Measurements from ENCODE around the gene PRICKLE4.

The PRICKLE4 gene

DNA sequence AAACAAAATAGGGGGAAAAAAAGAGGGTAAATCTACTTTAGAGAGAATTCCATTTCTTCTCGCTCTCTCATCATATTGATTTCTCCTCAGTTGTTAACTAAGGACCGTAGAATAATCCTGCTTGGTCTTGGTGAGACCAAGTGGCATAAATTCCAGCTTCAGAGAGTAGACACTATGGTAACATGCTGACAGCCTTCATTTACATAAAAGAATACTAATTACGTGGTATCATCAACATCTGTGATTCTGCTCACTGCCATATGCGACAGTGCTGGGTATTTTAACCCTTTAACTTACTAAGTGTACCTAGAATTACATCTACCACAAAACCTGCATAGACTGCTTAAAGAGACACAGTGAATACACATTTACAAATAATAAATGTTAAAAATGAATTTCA, 34.0 kb downstream of the PRICKLE4 start:
- H3K27me3 ChIP-seq: no peaks in the 10 kb centered on the region
- H3K4me3 ChIP-seq (ENCODE audit: low read depth in 1 of 2, low read length in 1 of 2): no peak overlapping the region
- peaks cover 8 to 12% of the 10 kb centered on the region in 2 experiments for H3K4me1 ChIP-seq (ENCODE audit: control insufficient read depth in 1 of 2, insufficient read depth in 1 of 2, low read depth in 1 of 2, low read length in 1 of 2)
- no peaks in the 10 kb centered on the region for H3K36me3 ChIP-seq
- H3K9me3 ChIP-seq: no peaks in the 10 kb centered on the region
- TF ChIP-seq, protein P1, sequence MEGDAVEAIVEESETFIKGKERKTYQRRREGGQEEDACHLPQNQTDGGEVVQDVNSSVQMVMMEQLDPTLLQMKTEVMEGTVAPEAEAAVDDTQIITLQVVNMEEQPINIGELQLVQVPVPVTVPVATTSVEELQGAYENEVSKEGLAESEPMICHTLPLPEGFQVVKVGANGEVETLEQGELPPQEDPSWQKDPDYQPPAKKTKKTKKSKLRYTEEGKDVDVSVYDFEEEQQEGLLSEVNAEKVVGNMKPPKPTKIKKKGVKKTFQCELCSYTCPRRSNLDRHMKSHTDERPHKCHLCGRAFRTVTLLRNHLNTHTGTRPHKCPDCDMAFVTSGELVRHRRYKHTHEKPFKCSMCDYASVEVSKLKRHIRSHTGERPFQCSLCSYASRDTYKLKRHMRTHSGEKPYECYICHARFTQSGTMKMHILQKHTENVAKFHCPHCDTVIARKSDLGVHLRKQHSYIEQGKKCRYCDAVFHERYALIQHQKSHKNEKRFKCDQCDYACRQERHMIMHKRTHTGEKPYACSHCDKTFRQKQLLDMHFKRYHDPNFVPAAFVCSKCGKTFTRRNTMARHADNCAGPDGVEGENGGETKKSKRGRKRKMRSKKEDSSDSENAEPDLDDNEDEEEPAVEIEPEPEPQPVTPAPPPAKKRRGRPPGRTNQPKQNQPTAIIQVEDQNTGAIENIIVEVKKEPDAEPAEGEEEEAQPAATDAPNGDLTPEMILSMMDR (IDR thresholded peaks at IDR 0.05): no peak
- H3K27ac ChIP-seq: no peak overlapping the region

DNA sequence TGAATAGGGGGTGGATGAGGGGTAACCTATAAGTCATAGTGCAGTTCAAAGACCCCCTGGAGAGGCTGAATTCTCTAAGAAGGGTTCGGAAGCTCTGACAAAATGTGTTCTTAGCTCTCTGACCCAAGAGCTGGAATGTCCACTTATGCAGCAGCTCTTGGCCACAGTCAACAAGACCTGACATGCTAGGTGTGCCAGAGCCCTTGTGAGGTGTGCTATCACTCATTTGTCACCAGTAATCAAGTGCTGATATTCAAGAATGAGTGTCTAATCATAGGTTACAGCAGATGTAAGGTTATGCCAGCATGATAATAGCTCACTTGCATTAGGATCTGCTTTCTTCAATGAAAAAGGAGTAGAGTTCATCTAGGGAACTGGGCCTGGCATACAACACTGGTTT, 35.0 kb downstream of the PRICKLE4 start:
- H3K4me1 ChIP-seq (ENCODE audit: control insufficient read depth in 1 of 2, insufficient read depth in 1 of 2, low read depth in 1 of 2, low read length in 1 of 2): peaks cover 8 to 12% of the 10 kb centered on the region in 2 experiments
- TF ChIP-seq, protein P1 (IDR thresholded peaks at IDR 0.05): no peak

DNA sequence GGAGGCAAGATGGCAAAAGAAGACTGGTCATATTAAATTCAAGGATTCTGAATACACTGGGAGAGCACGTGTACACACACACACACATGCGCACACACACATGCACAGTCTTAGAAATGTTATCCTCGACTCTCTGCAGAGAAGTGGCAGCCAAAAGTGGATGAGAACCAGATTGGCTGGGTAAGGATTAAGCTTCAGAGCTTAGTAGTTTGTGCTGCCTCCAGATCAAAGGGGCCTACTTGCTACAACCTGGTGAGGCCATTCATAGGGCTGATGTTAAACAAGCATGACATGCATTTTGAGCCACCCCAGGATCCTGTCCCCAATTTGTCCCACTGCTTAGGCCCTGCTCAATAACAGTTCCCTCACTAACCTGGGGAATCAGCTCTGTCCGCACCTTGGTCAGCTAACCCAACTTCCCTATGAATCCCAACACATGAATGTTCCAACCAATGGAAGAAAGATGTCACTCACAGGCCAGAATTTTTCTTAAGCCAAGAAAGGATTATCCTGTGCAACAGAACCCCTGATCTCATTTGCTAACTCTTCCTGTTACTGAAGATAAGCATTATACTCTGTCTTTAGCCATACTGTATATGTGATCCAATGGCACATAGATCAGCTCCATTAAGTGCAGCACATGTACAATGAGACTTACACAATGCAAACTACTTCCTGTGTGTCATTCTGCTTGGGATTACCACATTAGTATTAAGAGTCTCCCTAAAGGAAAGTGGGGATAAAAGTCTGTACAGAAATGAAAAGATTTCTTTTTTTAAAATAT, 37.9 kb downstream of the PRICKLE4 start:
- Histone ChIP-seq H3K27ac (no peak overlapping the region), H3K27me3 (no peaks in the 10 kb centered on the region), H3K4me3 (ENCODE audit: low read depth in 1 of 2, low read length in 1 of 2) (no peak overlapping the region), H3K9me3 (no peaks in the 10 kb centered on the region), H3K36me3 (no peaks in the 10 kb centered on the region), H3K4me1 (ENCODE audit: control insufficient read depth in 1 of 2, insufficient read depth in 1 of 2, low read depth in 1 of 2, low read length in 1 of 2) (peaks cover 8 to 17% of the 10 kb centered on the region in 2 experiments)
- TF ChIP-seq, protein P1 (IDR thresholded peaks at IDR 0.05): no peak

More for the DNA sequence above, 35.0 kb downstream of the PRICKLE4 start:
- H3K27me3 ChIP-seq: no peaks in the 10 kb centered on the region
- H3K4me3 ChIP-seq (ENCODE audit: low read depth in 1 of 2, low read length in 1 of 2): no peak overlapping the region
- no peaks in the 10 kb centered on the region for H3K36me3 ChIP-seq
- H3K27ac ChIP-seq: no peak overlapping the region
- H3K9me3 ChIP-seq: no peaks in the 10 kb centered on the region

DNA sequence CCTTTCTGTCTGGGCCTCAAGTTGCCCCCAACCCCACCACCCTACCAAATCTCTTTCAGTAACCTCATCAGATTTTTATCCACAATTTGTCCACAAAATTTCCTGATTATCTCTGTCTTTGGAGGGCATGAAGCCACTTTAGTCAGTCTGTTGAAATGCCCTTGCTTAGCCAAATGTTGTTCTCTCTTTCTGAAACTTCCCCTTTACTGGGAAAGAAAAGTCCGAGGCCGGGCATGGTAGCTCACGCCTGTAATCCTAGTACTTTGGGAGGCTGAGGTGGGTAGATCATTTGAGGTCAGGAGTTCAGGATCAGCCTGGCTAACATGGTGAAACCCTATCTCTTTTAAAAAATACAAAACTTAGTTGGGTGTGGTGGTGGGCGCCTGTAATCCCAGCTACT, 40.7 kb downstream of the PRICKLE4 start:
- peaks cover 8 to 17% of the 10 kb centered on the region in 2 experiments for H3K4me1 ChIP-seq (ENCODE audit: control insufficient read depth in 1 of 2, insufficient read depth in 1 of 2, low read depth in 1 of 2, low read length in 1 of 2)
- H3K27me3 ChIP-seq: no peaks in the 10 kb centered on the region
- TF ChIP-seq, protein P1 (IDR thresholded peaks at IDR 0.05): no peak
- no peaks in the 10 kb centered on the region for H3K9me3 ChIP-seq
- no peak overlapping the region for H3K4me3 ChIP-seq (ENCODE audit: low read depth in 1 of 2, low read length in 1 of 2)
- no peak overlapping the region for H3K27ac ChIP-seq
- H3K36me3 ChIP-seq: no peaks in the 10 kb centered on the region

GRCh38 chr6:41822021-41822420, 41.4 kb downstream of the PRICKLE4 start:
- Histone ChIP-seq H3K4me3 (ENCODE audit: low read depth in 1 of 2, low read length in 1 of 2) (no peak overlapping the region), H3K4me1 (ENCODE audit: control insufficient read depth in 1 of 2, insufficient read depth in 1 of 2, low read depth in 1 of 2, low read length in 1 of 2) (peaks cover 8 to 17% of the 10 kb centered on the region in 2 experiments), H3K27ac (no peak overlapping the region), H3K36me3 (no peaks in the 10 kb centered on the region), H3K9me3 (no peaks in the 10 kb centered on the region), H3K27me3 (no peaks in the 10 kb centered on the region)
- TF ChIP-seq, protein P1 (IDR thresholded peaks at IDR 0.05): no peak

Data from neutrophil (primary cell).